Neural cell (in vitro differentiated cells): ENCODE data around the gene SH3BP5L. TPM values are rescaled to one million over a fixed set of nuclear protein-coding genes. Genes with fewer than 3 reads are reported as not detected.

Experiments used
- H2AFZ ChIP-seq: fragments of 200-600, 300-800 bp; sonication (generic), shearing (Covaris generic); 2 replicates; pipeline ENCODE4 v1.6.0; 2014; ENCODE audit warnings: low read depth, mild to moderate bottlenecking, antibody characterized with exemption, low read length, moderate library complexity
- H3F3A ChIP-seq: fragments of 200-600 bp; shearing (Covaris generic); 2 replicates; pipeline ENCODE4 v1.6.1; 2016; ENCODE audit warnings: mild to moderate bottlenecking, moderate library complexity, mixed read lengths, antibody characterized with exemption, low read length; ENCODE audit not compliant: insufficient read depth, poor library complexity, severe bottlenecking
- H3K27ac ChIP-seq: fragments of 200-600, 300-800 bp; sonication (generic), shearing (Covaris generic); 2 replicates; pipeline ENCODE4 v1.5.1; 2014; ENCODE audit warnings: mild to moderate bottlenecking, low read length, moderate library complexity
- H3K27me3 ChIP-seq: fragments of 300-800, 200-600 bp; sonication (generic), shearing (Covaris generic); 2 replicates; pipeline ENCODE4 v1.6.0; 2014; ENCODE audit warnings: mild to moderate bottlenecking, low read depth, low read length, moderate library complexity; ENCODE audit not compliant: insufficient read depth
- H3K36me3 ChIP-seq: fragments of 300-800, 200-600 bp; sonication (generic), shearing (Covaris generic); 2 replicates; pipeline ENCODE4 v1.5.1; 2014; ENCODE audit warnings: mild to moderate bottlenecking, antibody characterized with exemption, low read length, moderate library complexity; ENCODE audit not compliant: insufficient read depth
- H3K4me2 ChIP-seq: fragments of 300-800, 200-600 bp; sonication (generic), shearing (Covaris generic); 2 replicates; pipeline ENCODE4 v1.6.0; 2014; ENCODE audit warnings: mild to moderate bottlenecking, low read length
- H3K4me3 ChIP-seq: fragments of 300-800, 200-600 bp; sonication (generic), shearing (Covaris generic); 2 replicates; pipeline ENCODE4 v1.5.1; 2014; ENCODE audit warnings: mild to moderate bottlenecking, low read length, moderate library complexity
- H3K79me2 ChIP-seq: fragments of 200-600 bp; shearing (Covaris generic); replicated peaks from 2 replicates; pipeline ENCODE4 v1.6.0; 2014; ENCODE audit warnings: mild to moderate bottlenecking, low read length, moderate library complexity; ENCODE audit not compliant: insufficient read depth
- H3K9ac ChIP-seq: fragments of 300-800, 200-600 bp; sonication (generic), shearing (Covaris generic); 2 replicates; pipeline ENCODE4 v1.6.1; 2016; ENCODE audit warnings: mild to moderate bottlenecking, low read length, mixed read lengths
- H3K9me2 ChIP-seq: fragments of 200-600 bp; shearing (Covaris generic); 2 replicates; pipeline ENCODE4 v1.6.1; 2016; ENCODE audit warnings: mild to moderate bottlenecking, low read length, mixed read lengths; ENCODE audit not compliant: insufficient read depth
- H3K9me3 ChIP-seq: fragments of 200-600, 300-800 bp; sonication (generic), shearing (Covaris generic); 2 replicates; pipeline ENCODE4 v1.6.1; 2016; ENCODE audit warnings: mild to moderate bottlenecking, mixed run types, low read length, moderate library complexity, mixed read lengths
- H4K20me1 ChIP-seq: fragments of 200-600 bp; shearing (Covaris generic); 2 replicates; pipeline ENCODE4 v1.6.1; 2016; ENCODE audit warnings: mild to moderate bottlenecking, mixed run types; ENCODE audit not compliant: insufficient read depth
- CTCF ChIP-seq: fragments of 450-650 bp; IDR thresholded peaks from 2 replicates; pipeline ENCODE4 v1.5.1; 2014; ENCODE audit warnings: antibody characterized with exemption, mild to moderate bottlenecking, moderate library complexity; ENCODE audit not compliant: poor library complexity, severe bottlenecking
- EP300 ChIP-seq: fragments of 450-650 bp; conservative IDR thresholded peaks from 2 replicates; pipeline ENCODE4 v1.6.1; 2014; ENCODE audit warnings: antibody characterized with exemption, mild to moderate bottlenecking, moderate library complexity; ENCODE audit not compliant: poor library complexity, severe bottlenecking
- EZH2 ChIP-seq: fragments of 200-600, 300-800 bp; shearing (Covaris generic), sonication (generic); IDR thresholded peaks from 2 replicates; pipeline ENCODE4 v1.6.1; 2014; ENCODE audit warnings: antibody characterized with exemption, low read length, borderline replicate concordance, mild to moderate bottlenecking; ENCODE audit not compliant: insufficient read depth, poor library complexity, severe bottlenecking
- MXI1 ChIP-seq: fragments of 450-650 bp; conservative IDR thresholded peaks from 2 replicates; pipeline ENCODE4 v1.6.1; 2014; ENCODE audit warnings: antibody characterized with exemption, mild to moderate bottlenecking; ENCODE audit not compliant: poor library complexity, severe bottlenecking
- POLR2AphosphoS5 ChIP-seq: IDR thresholded peaks from 2 replicates; pipeline ENCODE4 v1.6.1; 2012
- RAD21 ChIP-seq: fragments of 450-650 bp; conservative IDR thresholded peaks from 2 replicates; pipeline ENCODE4 v1.6.1; 2014; ENCODE audit warnings: antibody characterized with exemption, mild to moderate bottlenecking, moderate library complexity
- REST ChIP-seq: IDR thresholded peaks from 2 replicates; pipeline ENCODE4 v1.6.1; 2012; ENCODE audit warnings: borderline replicate concordance
- SMC3 ChIP-seq: fragments of 450-650 bp; conservative IDR thresholded peaks from 2 replicates; pipeline ENCODE4 v1.6.1; 2014; ENCODE audit warnings: antibody characterized with exemption, mild to moderate bottlenecking, moderate library complexity; ENCODE audit not compliant: poor library complexity
- TAF1 ChIP-seq: IDR thresholded peaks from 2 replicates; pipeline ENCODE4 v1.6.1; 2012; ENCODE audit warnings: low read depth
- polyA plus RNA-seq: library from polyadenylated mRNA; depleted of rRNA; stranded (reverse); fragments of >200 nt; gene quantifications from 2 replicates; pipeline ENCODE4 v1.2.3, GENCODE V29; 2014

Gene SH3BP5L
- polyA plus RNA-seq, 1 donor from 2014 or later, result 38.6 TPM

- no peaks in the 10 kb centered on the region for H3K27me3 ChIP-seq
- no peak overlapping the region for H3K27ac ChIP-seq
- H3K36me3 ChIP-seq, result no peaks in the 10 kb centered on the region
- H4K20me1 ChIP-seq, result no peaks in the 10 kb centered on the region
- H3K4me3 ChIP-seq, result no peak overlapping the region
- no peak overlapping the region for H3K4me2 ChIP-seq
- H3F3A ChIP-seq, result no peaks in the 10 kb centered on the region
- no peaks in the 10 kb centered on the region for H3K9me3 ChIP-seq
- no peaks in the 10 kb centered on the region for H3K79me2 ChIP-seq
- no peak for TF ChIP-seq EP300
- no peak for TF ChIP-seq EZH2
- TF ChIP-seq CTCF, result no peak
- no peak for TF ChIP-seq SMC3
- TF ChIP-seq TAF1, result no peak
- TF ChIP-seq RAD21, result no peak
- TF ChIP-seq REST, result no peak
- no peak for TF ChIP-seq MXI1
- no peak overlapping the region for H2AFZ ChIP-seq
- no peaks in the 10 kb centered on the region for H3K9me2 ChIP-seq
- H3K9ac ChIP-seq, result no peak overlapping the region
These were observed 15.6 kb downstream of the SH3BP5L start for GRCh38 chr1:248810000-248810726.

GRCh38 chr1:248808876-248809275 lies 16.8 kb downstream of the SH3BP5L start:
- Histone ChIP-seq H2AFZ (no peak overlapping the region), H3K36me3 (no peaks in the 10 kb centered on the region), H3K79me2 (no peaks in the 10 kb centered on the region), H3K27me3 (no peaks in the 10 kb centered on the region), H3K27ac (no peak overlapping the region), H3K9me2 (no peaks in the 10 kb centered on the region), H3K9ac (no peak overlapping the region), H3K4me2 (no peak overlapping the region), H3K9me3 (no peaks in the 10 kb centered on the region), H4K20me1 (no peaks in the 10 kb centered on the region), H3F3A (no peaks in the 10 kb centered on the region), H3K4me3 (no peak overlapping the region)
- TF ChIP-seq MXI1, result no peak
- TF ChIP-seq TAF1, result no peak
- no peak for TF ChIP-seq EP300
- no peak for TF ChIP-seq EZH2
- TF ChIP-seq REST, result no peak
- TF ChIP-seq RAD21, result no peak
- no peak for TF ChIP-seq SMC3
- TF ChIP-seq CTCF, result no peak
- TF ChIP-seq POLR2AphosphoS5, result no peak
